K562 (cell line): ENCODE measurements around the gene TTLL11. TPM values are rescaled to one million over a fixed set of nuclear protein-coding genes. Genes with fewer than 3 reads are reported as not detected.

Experiments used
- ATAC-seq: fragments of 200-7000 bp; cut with Tn5 transposase; 3 replicates; pipeline ENCODE4 v1.9.1; 2020; ENCODE audit warnings: moderate library complexity
- BruUV-seq: library from RNA; stranded (reverse); fragments of 400-500 nt; replicated peaks from 2 replicates; lab custom pipeline; 2021; lab: Mats Ljungman, UMichigan
- CTCF ChIA-PET: fragments of 300-600 bp; formaldehyde crosslinking; extraction: SDS; loops from one replicate; lab custom pipeline; 2021; ENCODE audit warnings: low intra/inter-chr PET ratio; lab: Yijun Ruan, JAX
- POLR2A ChIA-PET: fragments of 300-600, 350-650 bp; sonication (Branson Sonifier 250); formaldehyde crosslinking; extraction: SDS; loops from one replicate; lab custom pipeline; 2021; ENCODE audit warnings: antibody characterized with exemption, inconsistent platforms; lab: Yijun Ruan, JAX
- DNase-seq, 4 experiments: peaks; one replicate each; pipeline versions ENCODE4 v3.0.0 to v3.0.0-alpha.2; 2011 to 2018; ENCODE audit warnings: low spot score in 3 of 4, mixed read lengths in 3 of 4; ENCODE audit errors: extremely low read depth in 1 of 4
- FAIRE-seq: peaks from 2 replicates; lab custom pipeline; 2011; peaks lifted over from hg19 to GRCh38; lab: Jason Lieb, UNC
- H2AFZ ChIP-seq: 2 replicates; pipeline ENCODE4 v1.6.0; 2011; ENCODE audit warnings: low read depth, low read length, control low read depth, inconsistent platforms
- H3K27ac ChIP-seq: fragments of 200-600 bp; 3 replicates; pipeline ENCODE4 v1.8.0; 2011; ENCODE audit warnings: low read depth, mild to moderate bottlenecking, control low read depth, inconsistent platforms, low read length, moderate library complexity, mixed read lengths; ENCODE audit errors: extremely low read depth
- H3K27me3 ChIP-seq, 2 experiments: fragments of 300-600 bp in 1 of 2; 2 replicates in 1 of 2; 3 replicates in 1 of 2; pipeline versions ENCODE4 v1.6.0 to v1.8.0; 2011; ENCODE audit warnings: inconsistent platforms in 2 of 2, low read length in 2 of 2, mild to moderate bottlenecking in 1 of 2, mixed read lengths in 1 of 2, moderate library complexity in 1 of 2; ENCODE audit not compliant: control insufficient read depth in 2 of 2, insufficient read depth in 2 of 2
- H3K36me3 ChIP-seq: fragments of 300-600 bp; 3 replicates; pipeline ENCODE4 v1.8.0; 2011; ENCODE audit warnings: mild to moderate bottlenecking, low read length, inconsistent platforms; ENCODE audit not compliant: control insufficient read depth, insufficient read depth
- H3K4me1 ChIP-seq, 2 experiments: fragments of 200-600 bp in 1 of 2; replicated peaks in 1 of 2; 2 replicates in 1 of 2; 3 replicates in 1 of 2; pipeline versions ENCODE4 v1.5.1 to v1.8.0; 2011; ENCODE audit warnings: inconsistent platforms in 2 of 2, low read length in 2 of 2, mild to moderate bottlenecking in 1 of 2, mixed read lengths in 1 of 2, moderate library complexity in 1 of 2; ENCODE audit not compliant: control insufficient read depth in 2 of 2, insufficient read depth in 2 of 2
- H3K4me2 ChIP-seq: 2 replicates; pipeline ENCODE4 v1.6.1; 2011; ENCODE audit warnings: low read length, control low read depth, inconsistent platforms, mixed read lengths; ENCODE audit not compliant: insufficient read depth
- H3K4me3 ChIP-seq: fragments of 200-600 bp; sonication (generic), shearing (Covaris generic); 2 replicates; pipeline ENCODE4 v1.5.1; 2016; ENCODE audit warnings: control low read depth, inconsistent platforms
- H3K79me2 ChIP-seq: fragments of 200-600 bp; 3 replicates; pipeline ENCODE4 v1.8.0; 2011; ENCODE audit warnings: low read length, inconsistent platforms; ENCODE audit not compliant: control insufficient read depth, insufficient read depth
- H3K9ac ChIP-seq, 2 experiments: 2 replicates each; pipeline versions ENCODE4 v1.6.0 to v1.6.1; 2011; ENCODE audit warnings: low read depth in 2 of 2, low read length in 2 of 2, control low read depth in 1 of 2, inconsistent platforms in 1 of 2, mild to moderate bottlenecking in 1 of 2, mixed read lengths in 1 of 2; ENCODE audit not compliant: insufficient read depth in 1 of 2
- H3K9me1 ChIP-seq: one replicate; pipeline ENCODE4 v1.6.0; 2011; ENCODE audit warnings: inconsistent platforms, mild to moderate bottlenecking, low read length, moderate library complexity; ENCODE audit not compliant: control insufficient read depth, insufficient read depth
- H3K9me3 ChIP-seq: replicated peaks from 2 replicates; pipeline ENCODE4 v1.5.1; 2011; ENCODE audit warnings: low read depth, low read length, inconsistent platforms; ENCODE audit not compliant: control insufficient read depth, insufficient read depth
- H4K20me1 ChIP-seq: replicated peaks from 2 replicates; pipeline ENCODE4 v1.6.1; 2011; ENCODE audit warnings: low read length, inconsistent platforms, mixed read lengths; ENCODE audit not compliant: control insufficient read depth, insufficient read depth
- ADNP ChIP-seq: fragments of 200-800 bp; sonication (Bioruptor generic); IDR thresholded peaks from 2 replicates; pipeline ENCODE4 v1.6.1; 2016; ENCODE audit warnings: missing genetic modification characterization, missing compliant biosample characterization
- CBX1 ChIP-seq: sonication (generic); IDR thresholded peaks from 2 replicates; pipeline ENCODE4 v1.6.1; 2016; ENCODE audit warnings: antibody characterized with exemption, low read depth, mild to moderate bottlenecking
- CBX8 ChIP-seq: fragments of 200-600 bp; sonication (generic); IDR thresholded peaks from 2 replicates; pipeline ENCODE4 v1.6.1; 2012; ENCODE audit warnings: borderline replicate concordance, mixed run types, low read depth, mild to moderate bottlenecking, moderate library complexity, mixed read lengths, low read length, control low read depth, inconsistent platforms; ENCODE audit not compliant: poor library complexity, severe bottlenecking; ENCODE audit errors: extremely low read depth
- CREB3 ChIP-seq: fragments of 450-650 bp; conservative IDR thresholded peaks from 2 replicates; pipeline ENCODE4 v1.6.1; 2016; ENCODE audit warnings: missing genetic modification characterization, low read depth, mild to moderate bottlenecking, missing compliant biosample characterization, moderate library complexity
- FUS ChIP-seq: fragments of 200-400 bp; formaldehyde crosslinking; optimal IDR thresholded peaks from 2 replicates; pipeline ENCODE3; 2017; ENCODE audit warnings: low read depth, low read length
- RFX1 ChIP-seq: fragments of 450-650 bp; IDR thresholded peaks from 2 replicates; pipeline ENCODE4 v1.6.1; 2016; ENCODE audit warnings: mild to moderate bottlenecking, moderate library complexity
- SMAD4 ChIP-seq: fragments of 250-450 bp; sonication (Bioruptor Pico); conservative IDR thresholded peaks from 2 replicates; pipeline ENCODE4 v1.8.0; 2021; ENCODE audit warnings: inconsistent platforms, mild to moderate bottlenecking, moderate library complexity
- TCF3 ChIP-seq: sonication (generic); formaldehyde crosslinking; IDR thresholded peaks from 2 replicates; pipeline ENCODE4 v1.4.0; 2020; ENCODE audit warnings: mild to moderate bottlenecking, missing genetic modification reagents
- XRCC3 ChIP-seq: fragments of 450-650 bp; IDR thresholded peaks from 2 replicates; pipeline ENCODE4 v1.6.1; 2017; ENCODE audit warnings: mild to moderate bottlenecking, moderate library complexity
- ZFPM2 ChIP-seq: fragments of 250-450 bp; sonication (Bioruptor Pico); IDR thresholded peaks from 2 replicates; pipeline ENCODE4 v1.5.1; 2022; ENCODE audit warnings: mild to moderate bottlenecking
- ZKSCAN8 ChIP-seq: fragments of 200-800 bp; sonication (Bioruptor generic); IDR thresholded peaks from 2 replicates; pipeline ENCODE4 v1.6.1; 2016; ENCODE audit warnings: missing genetic modification characterization, missing compliant biosample characterization
- ZNF217 ChIP-seq: sonication (generic); formaldehyde crosslinking; IDR thresholded peaks from 2 replicates; pipeline ENCODE4 v1.8.0; 2022; ENCODE audit warnings: mild to moderate bottlenecking, missing genetic modification reagents
- ZNF431 ChIP-seq: sonication (generic); formaldehyde crosslinking; IDR thresholded peaks from 2 replicates; pipeline ENCODE4 v1.8.0; 2022; ENCODE audit warnings: mild to moderate bottlenecking, missing genetic modification reagents
- WGBS: fragments of 100-300 bp; shearing (Covaris generic); methylation state at CpG from one replicate; pipeline ENCODE4 v1.1.6; 2016; ENCODE audit warnings: low coverage, mixed read lengths; ENCODE audit not compliant: insufficient coverage; ENCODE audit errors: missing lambda C conversion rate; 5-methylcytosine and 5-hydroxymethylcytosine counted together
- in situ Hi-C: fragments of 300-500 bp; cut with MboI; formaldehyde crosslinking; loops from 4 replicates; pipeline ENCODE4 v1.15.0; 2018; ENCODE audit warnings: inconsistent platforms, mixed read lengths
- intact Hi-C: fragments of 100-400 bp; cut with micrococcal nuclease; formaldehyde crosslinking; loops from 2 replicates; pipeline ENCODE4 v1.14.2; 2022
- polyA plus RNA-seq, 8 experiments: library from polyadenylated mRNA; depleted of rRNA in 4 of 8; stranded (reverse) in 5 of 8; unstranded in 3 of 8; fragments of >200 nt; fragmentation: Nextera tagmentation in 2 of 8; fragmentation: Illumina TruSeq in 1 of 8; extraction: Ambion mirVana in 2 of 8; extraction: Trizol in 1 of 8; gene quantifications; 2 replicates each; pipeline versions ENCODE4 v1.2.1 to v1.2.3, GENCODE V29; 2011 to 2014; ENCODE audit warnings: inconsistent platforms in 1 of 8, missing spikeins in 1 of 8
- total RNA-seq, 7 experiments: library from RNA; depleted of rRNA in 6 of 7; stranded (reverse); fragments of >200 nt in 6 of 7; fragmentation: Illumina TruSeq in 2 of 7; extraction: Trizol in 2 of 7; gene quantifications; 2 replicates each; pipeline versions ENCODE4 v1.2.1 to v1.2.3, GENCODE V29; 2011 to 2021; ENCODE audit warnings: low replicate concordance in 1 of 7
- TF ChIP-seq, protein P1 (sequence below): sonication (generic); formaldehyde crosslinking; IDR thresholded peaks from 2 replicates; pipeline ENCODE4 v1.9.0; 2022; ENCODE audit warnings: mild to moderate bottlenecking, missing genetic modification reagents

TTLL11 gene
- total and polyA plus RNA-seq, 9 of the 15 experiments (the other 6 are each of a cell fraction or from before 2014, with no cell fraction given) = 0.83 to 4.4 (median 2.7) TPM

DNA sequence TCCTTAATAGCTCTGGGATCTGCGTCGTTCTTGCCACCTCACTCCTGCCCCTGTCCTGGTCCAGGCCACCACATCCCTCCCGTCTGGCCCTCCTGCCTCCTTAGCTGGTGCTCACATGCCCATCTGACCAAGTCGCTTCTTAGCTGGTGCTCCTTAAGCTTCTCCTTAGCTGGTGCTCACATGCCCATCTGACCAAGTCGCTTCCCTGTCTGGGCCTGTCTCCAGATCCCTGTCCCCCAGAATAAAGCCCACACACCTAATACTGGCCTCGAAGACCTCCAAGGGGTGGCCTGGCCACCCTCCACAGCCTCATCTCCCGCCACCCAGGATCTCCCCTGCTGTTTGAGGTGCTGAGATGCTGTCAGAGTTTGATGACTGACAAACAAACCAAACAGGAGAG lies 31.4 kb upstream of the TTLL11 start:
- 4% methylated on average over 7 of the region's 7 CpGs for WGBS
- H3K4me2 ChIP-seq = no peak overlapping the region
- POLR2A ChIA-PET = interaction anchor here (0.6 to 1.6 kb wide), 10 partner anchors 11 to 1232 kb away, joined by 3 to 6 read pairs (median 3); partner anchors contain the start of gene CRB2
- no peaks in the 10 kb centered on the region for H3K9me1 ChIP-seq
- in situ Hi-C loops = loop anchor here (5.0 to 10.0 kb wide), 3 partner anchors 228 to 690 kb away; no protein-coding TSS in a partner anchor
- no peaks in the 10 kb centered on the region for H3K36me3 ChIP-seq
- intact Hi-C loops = loop anchor here (2.0 kb wide), 1 partner anchor 686 kb away; no protein-coding TSS in a partner anchor
- TF ChIP-seq TCF3 (no peak), SMAD4 (CRISPR knock-in tag) (no peak), ZFPM2 (CRISPR knock-in tag) (no peak), ZNF431 (CRISPR knock-in tag) (no peak), RFX1 (no peak)
- DNase-seq = no peak
- H4K20me1 ChIP-seq = peaks cover 15% of the 10 kb centered on the region
- BruUV-seq = no TSS peak
- no peak overlapping the region for H3K27ac ChIP-seq
- no peak overlapping the region for H3K9ac ChIP-seq
- FAIRE-seq = no peak
- no peak for ATAC-seq
- peaks cover 0 to 18% of the 10 kb centered on the region in 2 experiments; a peak in 3 of 5 replicates for H3K27me3 ChIP-seq
- H3K4me1 ChIP-seq = peaks cover 0 to 30% of the 10 kb centered on the region in 2 experiments; a peak in 3 of 5 replicates
- CTCF ChIA-PET = interaction anchor here (1.5 to 3.9 kb wide), 6 partner anchors 25 to 1225 kb away, joined by 5 to 88 read pairs (median 16); no protein-coding TSS in a partner anchor
- no peak overlapping the region for H3K4me3 ChIP-seq
- H2AFZ ChIP-seq = no peak overlapping the region
- H3K79me2 ChIP-seq = no peaks in the 10 kb centered on the region
- no peaks in the 10 kb centered on the region for H3K9me3 ChIP-seq

DNA sequence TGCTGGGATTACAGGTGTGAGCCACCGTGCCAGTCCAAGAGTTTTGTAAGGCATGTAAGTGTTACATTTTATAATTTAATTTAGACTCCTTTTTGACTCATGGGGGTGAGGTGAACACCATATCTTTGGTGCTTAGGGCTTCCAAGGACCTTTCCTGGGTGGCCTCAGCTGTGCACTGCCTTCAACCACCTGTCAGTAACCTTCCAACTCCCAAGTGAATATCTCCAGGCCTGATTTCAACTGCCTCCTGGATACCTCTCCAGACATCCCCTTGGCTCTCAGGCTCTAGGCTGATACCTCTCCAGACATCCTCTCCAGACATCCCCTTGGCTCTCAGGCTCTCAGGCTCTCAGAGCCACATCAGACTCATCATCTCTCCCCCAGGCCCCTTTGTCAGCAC lies 30.9 kb upstream of the TTLL11 start:
- FAIRE-seq (no peak), DNase-seq (no peak), ATAC-seq (no peak)
- H3K9me3 ChIP-seq = no peaks in the 10 kb centered on the region
- no peaks in the 10 kb centered on the region for H3K9me1 ChIP-seq
- peaks cover 15% of the 10 kb centered on the region for H4K20me1 ChIP-seq
- no peak overlapping the region for H3K9ac ChIP-seq
- peaks cover 0 to 30% of the 10 kb centered on the region in 2 experiments; a peak in 3 of 5 replicates for H3K4me1 ChIP-seq
- no peaks in the 10 kb centered on the region for H3K79me2 ChIP-seq
- no peak overlapping the region for H3K27ac ChIP-seq
- H3K27me3 ChIP-seq = peaks cover 0 to 18% of the 10 kb centered on the region in 2 experiments; a peak in 3 of 5 replicates
- in situ Hi-C loops (loop anchor here (5.0 to 10.0 kb wide), 3 partner anchors 228 to 691 kb away; no protein-coding TSS in a partner anchor), intact Hi-C loops (loop anchor here (2.0 kb wide), 1 partner anchor 687 kb away; no protein-coding TSS in a partner anchor)
- H3K36me3 ChIP-seq = no peaks in the 10 kb centered on the region
- ChIA-PET POLR2A (interaction anchor here (0.6 to 1.6 kb wide), 4 partner anchors 229 to 1232 kb away, joined by 3 to 6 read pairs (median 4); partner anchors contain the start of gene CRB2), CTCF (interaction anchor here (2.7 to 3.9 kb wide), 4 partner anchors 24 to 687 kb away, joined by 11 to 88 read pairs (median 32); no protein-coding TSS in a partner anchor)
- no peak overlapping the region for H3K4me3 ChIP-seq
- no peak overlapping the region for H2AFZ ChIP-seq
- no TSS peak for BruUV-seq
- no peak overlapping the region for H3K4me2 ChIP-seq
- WGBS = 0% methylated on average over 1 of the region's 1 CpG
- TF ChIP-seq FUS = no peak
- no peak for TF ChIP-seq ZNF217 (CRISPR knock-in tag)
- no peak for TF ChIP-seq ADNP (tag)
- no peak for TF ChIP-seq CREB3 (tag)
- TF ChIP-seq, protein P1, sequence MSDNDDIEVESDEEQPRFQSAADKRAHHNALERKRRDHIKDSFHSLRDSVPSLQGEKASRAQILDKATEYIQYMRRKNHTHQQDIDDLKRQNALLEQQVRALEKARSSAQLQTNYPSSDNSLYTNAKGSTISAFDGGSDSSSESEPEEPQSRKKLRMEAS = no peak
- no peak for TF ChIP-seq CBX1
- no peak for TF ChIP-seq ZKSCAN8
- no peak for TF ChIP-seq XRCC3
- TF ChIP-seq CBX8 = no peak
